Activated T-cell treated with anti-CD3 and anti-CD28 coated beads, Interleukin-2, amount 50 U/mL, for 4 hours (primary cell): ENCODE results near the gene XIRP2. TPM values are rescaled to one million over a fixed set of nuclear protein-coding genes. Genes with fewer than 3 reads are reported as not detected.
"Not testable (repeated sequence)": the region's sequence is repeated elsewhere in the genome, so short reads cannot be mapped to it uniquely, and the experiment has no call there.

Experiments
- ATAC-seq, 2 donors: fragments of 200-7000 bp; cut with Tn5 transposase; one replicate each; pipeline ENCODE4 v1.10.0; 2021
- DNase-seq: peaks from one replicate; pipeline ENCODE4 v3.0.0-alpha.2; 2020
- H3K27me3 Mint-ChIP-seq: one replicate; pipeline ENCODE4 v1.8.0; 2021; ENCODE audit warnings: low read depth, mixed read lengths
- H3K36me3 Mint-ChIP-seq: one replicate; pipeline ENCODE4 v1.8.0; 2022; ENCODE audit warnings: mixed read lengths; ENCODE audit not compliant: insufficient read depth
- H3K4me1 Mint-ChIP-seq: one replicate; pipeline ENCODE4 v1.8.0; 2021; ENCODE audit warnings: low read depth, mixed read lengths
- H3K4me3 Mint-ChIP-seq: one replicate; pipeline ENCODE4 v1.8.0; 2021; ENCODE audit warnings: mild to moderate bottlenecking, moderate library complexity, mixed read lengths
- H3K9me3 Mint-ChIP-seq: one replicate; pipeline ENCODE4 v1.8.0; 2021; ENCODE audit warnings: mixed read lengths
- total RNA-seq, 3 donors: library from RNA; stranded (reverse); gene quantifications; one replicate each; pipeline ENCODE4 v1.2.1, GENCODE V29; 2021

Gene XIRP2
- total RNA-seq, 3 donors from 2014 or later: not detected

GRCh38 chr2:167109682-167110081 is 221.4 kb downstream of the XIRP2 start:
- not testable (repeated sequence) for H3K4me3 Mint-ChIP-seq, DNase-seq, H3K4me1 Mint-ChIP-seq, H3K27me3 Mint-ChIP-seq, H3K36me3 Mint-ChIP-seq, ATAC-seq
- peaks cover 19% of the 10 kb centered on the region for H3K9me3 Mint-ChIP-seq

- ATAC-seq (no peak), DNase-seq (no peak)
- H3K9me3 Mint-ChIP-seq: peaks cover 19% of the 10 kb centered on the region
- no peaks in the 10 kb centered on the region for H3K27me3 Mint-ChIP-seq
- H3K4me1 Mint-ChIP-seq: no peaks in the 10 kb centered on the region
- no peaks in the 10 kb centered on the region for H3K36me3 Mint-ChIP-seq
- no peak overlapping the region for H3K4me3 Mint-ChIP-seq
Measured at GRCh38 chr2:167110345-167110744, 222.1 kb downstream of the XIRP2 start.

GRCh38 chr2:167114018-167114417 is 225.7 kb downstream of the XIRP2 start:
- no peak for ATAC-seq
- Mint-ChIP-seq H3K4me1 (no peaks in the 10 kb centered on the region), H3K9me3 (peaks cover 12% of the 10 kb centered on the region), H3K4me3 (no peak overlapping the region), H3K27me3 (no peaks in the 10 kb centered on the region), H3K36me3 (no peaks in the 10 kb centered on the region)
- DNase-seq: no peak

GRCh38 chr2:167115541-167115940 is 227.3 kb downstream of the XIRP2 start:
- Mint-ChIP-seq H3K9me3 (peaks cover 9% of the 10 kb centered on the region), H3K4me3 (no peak overlapping the region), H3K36me3 (no peaks in the 10 kb centered on the region), H3K4me1 (no peaks in the 10 kb centered on the region), H3K27me3 (no peaks in the 10 kb centered on the region)
- no peak for ATAC-seq
- DNase-seq: no peak

GRCh38 chr2:167122389-167122788 is 234.1 kb downstream of the XIRP2 start:
- Mint-ChIP-seq H3K4me1 (no peaks in the 10 kb centered on the region), H3K36me3 (no peaks in the 10 kb centered on the region), H3K9me3 (no peaks in the 10 kb centered on the region), H3K27me3 (no peaks in the 10 kb centered on the region), H3K4me3 (no peak overlapping the region)
- DNase-seq (no peak), ATAC-seq (no peak)

GRCh38 chr2:167126165-167126564 is 237.9 kb downstream of the XIRP2 start:
- no peaks in the 10 kb centered on the region for H3K36me3 Mint-ChIP-seq
- ATAC-seq (no peak), DNase-seq (no peak)
- no peaks in the 10 kb centered on the region for H3K27me3 Mint-ChIP-seq
- no peak overlapping the region for H3K4me3 Mint-ChIP-seq
- H3K9me3 Mint-ChIP-seq: no peaks in the 10 kb centered on the region
- no peaks in the 10 kb centered on the region for H3K4me1 Mint-ChIP-seq

- H3K36me3 Mint-ChIP-seq: no peaks in the 10 kb centered on the region
- H3K9me3 Mint-ChIP-seq: no peaks in the 10 kb centered on the region
- H3K4me1 Mint-ChIP-seq: no peaks in the 10 kb centered on the region
- no peak overlapping the region for H3K4me3 Mint-ChIP-seq
- ATAC-seq: no peak
- no peaks in the 10 kb centered on the region for H3K27me3 Mint-ChIP-seq
- DNase-seq: no peak
Measured at GRCh38 chr2:167127135-167127534, 238.9 kb downstream of the XIRP2 start.

- Mint-ChIP-seq H3K4me3 (no peak overlapping the region), H3K4me1 (no peaks in the 10 kb centered on the region), H3K27me3 (no peaks in the 10 kb centered on the region), H3K9me3 (no peaks in the 10 kb centered on the region), H3K36me3 (no peaks in the 10 kb centered on the region)
- ATAC-seq: no peak
- DNase-seq: no peak
Measured at GRCh38 chr2:167128130-167128529, 239.8 kb downstream of the XIRP2 start.

- Mint-ChIP-seq H3K9me3 (no peaks in the 10 kb centered on the region), H3K36me3 (no peaks in the 10 kb centered on the region), H3K4me3 (no peak overlapping the region), H3K4me1 (no peaks in the 10 kb centered on the region), H3K27me3 (no peaks in the 10 kb centered on the region)
- ATAC-seq (no peak), DNase-seq (no peak)
Measured at GRCh38 chr2:167132066-167132465, 243.8 kb downstream of the XIRP2 start.

- H3K4me1 Mint-ChIP-seq: no peaks in the 10 kb centered on the region
- no peaks in the 10 kb centered on the region for H3K9me3 Mint-ChIP-seq
- no peaks in the 10 kb centered on the region for H3K27me3 Mint-ChIP-seq
- ATAC-seq: no peak
- DNase-seq: no peak
- no peaks in the 10 kb centered on the region for H3K36me3 Mint-ChIP-seq
- no peak overlapping the region for H3K4me3 Mint-ChIP-seq
Measured at GRCh38 chr2:167132906-167133555, 244.8 kb downstream of the XIRP2 start.

- no peak overlapping the region for H3K4me3 Mint-ChIP-seq
- H3K36me3 Mint-ChIP-seq: no peaks in the 10 kb centered on the region
- DNase-seq: no peak
- ATAC-seq: no peak
- H3K9me3 Mint-ChIP-seq: no peaks in the 10 kb centered on the region
- no peaks in the 10 kb centered on the region for H3K4me1 Mint-ChIP-seq
- no peaks in the 10 kb centered on the region for H3K27me3 Mint-ChIP-seq
Measured at GRCh38 chr2:167133614-167134013, 245.3 kb downstream of the XIRP2 start.

GRCh38 chr2:167134381-167135072 is 246.2 kb downstream of the XIRP2 start:
- H3K4me1 Mint-ChIP-seq: no peaks in the 10 kb centered on the region
- ATAC-seq (no peak), DNase-seq (no peak)
- no peaks in the 10 kb centered on the region for H3K27me3 Mint-ChIP-seq
- H3K9me3 Mint-ChIP-seq: no peaks in the 10 kb centered on the region
- H3K36me3 Mint-ChIP-seq: no peaks in the 10 kb centered on the region
- H3K4me3 Mint-ChIP-seq: no peak overlapping the region

GRCh38 chr2:167135706-167136105 is 247.4 kb downstream of the XIRP2 start:
- ATAC-seq: no peak
- DNase-seq: no peak
- Mint-ChIP-seq H3K27me3 (no peaks in the 10 kb centered on the region), H3K36me3 (no peaks in the 10 kb centered on the region), H3K4me1 (no peaks in the 10 kb centered on the region), H3K9me3 (no peaks in the 10 kb centered on the region), H3K4me3 (no peak overlapping the region)

- DNase-seq (no peak), ATAC-seq (no peak)
- no peaks in the 10 kb centered on the region for H3K36me3 Mint-ChIP-seq
- H3K27me3 Mint-ChIP-seq: no peaks in the 10 kb centered on the region
- H3K4me1 Mint-ChIP-seq: no peaks in the 10 kb centered on the region
- no peaks in the 10 kb centered on the region for H3K9me3 Mint-ChIP-seq
- H3K4me3 Mint-ChIP-seq: no peak overlapping the region
Measured at GRCh38 chr2:167136879-167137596, 248.8 kb downstream of the XIRP2 start.

GRCh38 chr2:167140330-167140729 is 252.1 kb downstream of the XIRP2 start:
- H3K9me3 Mint-ChIP-seq: no peaks in the 10 kb centered on the region
- no peaks in the 10 kb centered on the region for H3K27me3 Mint-ChIP-seq
- H3K4me3 Mint-ChIP-seq: no peak overlapping the region
- ATAC-seq (no peak), DNase-seq (no peak)
- no peaks in the 10 kb centered on the region for H3K4me1 Mint-ChIP-seq
- no peaks in the 10 kb centered on the region for H3K36me3 Mint-ChIP-seq
